ENCODE data around the gene RHOBTB1.

- TF ChIP-seq, protein P1, sequence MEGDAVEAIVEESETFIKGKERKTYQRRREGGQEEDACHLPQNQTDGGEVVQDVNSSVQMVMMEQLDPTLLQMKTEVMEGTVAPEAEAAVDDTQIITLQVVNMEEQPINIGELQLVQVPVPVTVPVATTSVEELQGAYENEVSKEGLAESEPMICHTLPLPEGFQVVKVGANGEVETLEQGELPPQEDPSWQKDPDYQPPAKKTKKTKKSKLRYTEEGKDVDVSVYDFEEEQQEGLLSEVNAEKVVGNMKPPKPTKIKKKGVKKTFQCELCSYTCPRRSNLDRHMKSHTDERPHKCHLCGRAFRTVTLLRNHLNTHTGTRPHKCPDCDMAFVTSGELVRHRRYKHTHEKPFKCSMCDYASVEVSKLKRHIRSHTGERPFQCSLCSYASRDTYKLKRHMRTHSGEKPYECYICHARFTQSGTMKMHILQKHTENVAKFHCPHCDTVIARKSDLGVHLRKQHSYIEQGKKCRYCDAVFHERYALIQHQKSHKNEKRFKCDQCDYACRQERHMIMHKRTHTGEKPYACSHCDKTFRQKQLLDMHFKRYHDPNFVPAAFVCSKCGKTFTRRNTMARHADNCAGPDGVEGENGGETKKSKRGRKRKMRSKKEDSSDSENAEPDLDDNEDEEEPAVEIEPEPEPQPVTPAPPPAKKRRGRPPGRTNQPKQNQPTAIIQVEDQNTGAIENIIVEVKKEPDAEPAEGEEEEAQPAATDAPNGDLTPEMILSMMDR (conservative IDR thresholded peaks at IDR 0.05; ENCODE audit: low read length), result no peak
- TF ChIP-seq EZH2phosphoT487 (IDR thresholded peaks at IDR 0.05; ENCODE audit: borderline replicate concordance, low read depth, low read length), result no peak
Observed at GRCh38 chr10:60957667-60958221, 13.8 kb upstream of the RHOBTB1 start.

Measured in OCI-LY7 (cell line).